GM12892 (cell line): ENCODE results near the gene ASIC4.

ENCODE experiments used
- POLR2A ChIP-seq: IDR thresholded peaks from 2 replicates; pipeline ENCODE4 v1.6.1; 2011; ENCODE audit warnings: low read depth, low read length, control low read depth
- POLR2AphosphoS5 ChIP-seq: IDR thresholded peaks from 2 replicates; pipeline ENCODE4 v1.6.1; 2011; ENCODE audit warnings: low read depth, low read length, control low read depth

DNA sequence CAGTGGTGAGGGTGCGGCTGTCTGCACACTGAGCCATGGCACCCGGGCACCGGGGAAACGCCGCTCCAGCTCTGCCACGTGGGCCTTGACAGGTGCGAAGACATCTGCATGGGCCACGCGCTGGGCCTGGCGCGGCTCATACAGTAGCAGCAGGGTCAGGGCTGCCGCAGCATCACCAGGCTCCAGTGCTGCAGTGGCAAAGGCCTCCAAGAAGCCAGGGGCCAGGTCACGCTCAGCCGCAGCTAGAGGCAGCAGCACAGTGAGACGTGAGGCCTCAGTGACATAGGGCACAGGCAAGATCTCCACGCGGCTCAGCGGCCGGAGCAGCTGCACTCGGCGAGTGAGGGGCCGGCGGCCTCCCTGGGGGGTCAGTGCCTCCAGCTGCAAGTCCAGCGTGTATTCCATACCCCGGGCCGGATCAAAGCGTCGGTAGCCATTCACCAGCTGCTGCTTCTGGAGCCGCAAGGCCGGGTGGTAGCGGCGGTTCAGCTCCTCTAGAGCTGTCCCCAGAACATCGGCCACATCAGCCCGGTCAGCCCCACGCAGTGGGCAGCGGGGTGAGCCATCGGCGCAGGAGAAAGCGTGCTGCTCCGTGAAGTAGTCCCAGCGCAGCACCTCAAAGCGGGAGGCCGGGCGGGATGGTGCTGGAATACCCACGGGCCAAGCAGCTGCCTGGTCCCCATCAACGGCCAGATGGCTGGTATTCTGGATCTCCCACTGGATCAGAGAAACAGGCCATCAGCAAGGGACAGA lies 25.8 kb downstream of the ASIC4 start:
- TF ChIP-seq POLR2AphosphoS5 (no peak), POLR2A (no peak)
